ENCODE measurements around the gene SPTBN4. TPM values are rescaled to one million over a fixed set of nuclear protein-coding genes. Genes with fewer than 3 reads are reported as not detected.
A peak's percentile ranks its signal among the peaks of the same experiment; 100 is the strongest.

Gene SPTBN4
- total and polyA plus RNA-seq, 2 experiments from 2014 or later, result 0.67 to 1.3 TPM

DNA sequence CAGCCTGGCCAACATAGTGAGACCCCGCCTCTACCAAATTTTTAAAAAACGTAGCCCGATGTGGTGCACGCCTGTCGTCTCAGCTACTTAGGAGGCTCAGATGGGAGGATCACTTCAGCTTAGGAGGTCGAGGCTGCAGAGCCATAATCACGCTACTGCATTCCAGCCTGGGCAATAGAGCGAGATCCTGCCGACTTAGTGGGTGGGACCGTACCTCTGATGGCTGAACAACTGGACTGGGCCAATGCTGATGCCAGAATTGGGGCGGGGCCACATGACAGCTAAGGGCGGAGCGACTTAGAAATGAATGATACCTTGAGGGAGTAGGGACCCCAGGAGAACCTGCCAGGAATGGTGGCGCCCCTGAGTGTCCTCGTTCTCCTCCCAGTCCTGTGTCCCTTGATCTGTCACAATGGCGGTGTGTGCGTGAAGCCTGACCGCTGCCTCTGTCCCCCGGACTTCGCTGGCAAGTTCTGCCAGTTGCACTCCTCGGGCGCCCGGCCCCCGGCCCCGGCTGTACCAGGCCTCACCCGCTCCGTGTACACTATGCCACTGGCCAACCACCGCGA is 137.9 kb downstream of the SPTBN4 start:
- DNase-seq (ENCODE audit: low spot score), result peak; percentile 47
- H3K4me1 ChIP-seq (ENCODE audit: insufficient read depth), result peaks cover 52% of the 10 kb centered on the region
- peak overlapping the region; percentile 22 for H2AFZ ChIP-seq

DNA sequence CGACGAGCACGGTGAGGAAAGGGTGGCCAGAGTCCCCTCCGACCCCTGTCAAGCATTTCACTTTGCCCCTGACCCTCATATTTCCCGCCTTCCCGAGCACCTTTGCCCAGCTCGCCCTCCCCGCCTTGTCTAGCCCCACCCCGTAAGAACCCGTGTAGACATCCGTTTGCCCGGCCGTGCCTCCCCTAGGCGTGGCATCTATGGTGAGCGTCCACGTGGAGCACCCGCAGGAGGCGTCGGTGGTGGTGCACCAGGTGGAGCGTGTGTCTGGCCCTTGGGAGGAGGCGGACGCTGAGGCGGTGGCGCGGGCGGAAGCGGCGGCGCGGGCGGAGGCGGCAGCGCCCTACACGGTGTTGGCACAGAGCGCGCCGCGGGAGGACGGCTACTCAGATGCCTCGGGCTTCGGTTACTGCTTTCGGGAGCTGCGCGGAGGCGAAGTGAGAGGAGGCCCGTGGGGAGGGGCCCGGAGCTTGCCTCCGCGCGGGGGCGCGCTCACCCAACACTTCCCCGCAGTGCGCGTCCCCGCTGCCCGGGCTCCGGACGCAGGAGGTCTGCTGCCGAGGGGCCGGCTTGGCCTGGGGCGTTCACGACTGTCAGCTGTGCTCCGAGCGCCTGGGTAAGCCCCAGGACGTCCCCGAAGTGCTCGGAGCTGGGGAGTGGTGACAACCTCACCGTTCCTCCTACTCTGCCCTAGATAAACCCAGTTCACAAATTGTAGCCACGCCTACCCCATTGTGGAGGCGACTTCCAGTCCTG is 138.6 kb downstream of the SPTBN4 start:
- no peaks in the 10 kb centered on the region for H4K20me1 ChIP-seq (ENCODE audit: insufficient read depth, poor library complexity, severe bottlenecking)
- no peaks in the 10 kb centered on the region for H3K79me2 ChIP-seq
- H3K4me2 ChIP-seq, result peak overlapping the region; percentile 94
- 3% methylated on average over 61 of the region's 71 CpGs for WGBS (ENCODE audit: low lambda C conversion rate, missing lambda C conversion rate)
- no peaks in the 10 kb centered on the region for H3K36me3 ChIP-seq (replicated peaks; ENCODE audit: insufficient read depth, low read depth)
- H3K4me1 ChIP-seq (ENCODE audit: insufficient read depth), result peaks cover 54% of the 10 kb centered on the region
- no peaks in the 10 kb centered on the region for H3K9me3 ChIP-seq (ENCODE audit: low read depth)
- peak; percentile 84 for DNase-seq (ENCODE audit: low spot score)
- H3K4me3 ChIP-seq, result peak overlapping the region; percentile 18
- peaks cover 6% of the 10 kb centered on the region for H3K27me3 ChIP-seq
- peak overlapping the region; percentile 22 for H2AFZ ChIP-seq
- TF ChIP-seq, protein P1, sequence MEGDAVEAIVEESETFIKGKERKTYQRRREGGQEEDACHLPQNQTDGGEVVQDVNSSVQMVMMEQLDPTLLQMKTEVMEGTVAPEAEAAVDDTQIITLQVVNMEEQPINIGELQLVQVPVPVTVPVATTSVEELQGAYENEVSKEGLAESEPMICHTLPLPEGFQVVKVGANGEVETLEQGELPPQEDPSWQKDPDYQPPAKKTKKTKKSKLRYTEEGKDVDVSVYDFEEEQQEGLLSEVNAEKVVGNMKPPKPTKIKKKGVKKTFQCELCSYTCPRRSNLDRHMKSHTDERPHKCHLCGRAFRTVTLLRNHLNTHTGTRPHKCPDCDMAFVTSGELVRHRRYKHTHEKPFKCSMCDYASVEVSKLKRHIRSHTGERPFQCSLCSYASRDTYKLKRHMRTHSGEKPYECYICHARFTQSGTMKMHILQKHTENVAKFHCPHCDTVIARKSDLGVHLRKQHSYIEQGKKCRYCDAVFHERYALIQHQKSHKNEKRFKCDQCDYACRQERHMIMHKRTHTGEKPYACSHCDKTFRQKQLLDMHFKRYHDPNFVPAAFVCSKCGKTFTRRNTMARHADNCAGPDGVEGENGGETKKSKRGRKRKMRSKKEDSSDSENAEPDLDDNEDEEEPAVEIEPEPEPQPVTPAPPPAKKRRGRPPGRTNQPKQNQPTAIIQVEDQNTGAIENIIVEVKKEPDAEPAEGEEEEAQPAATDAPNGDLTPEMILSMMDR (IDR thresholded peaks at IDR 0.05; ENCODE audit: poor library complexity), result peak; percentile 41
- TF ChIP-seq EZH2phosphoT487 (IDR thresholded peaks at IDR 0.05; ENCODE audit: low read depth, severe bottlenecking, unreplicated experiment) (no peak), EZH2 (IDR thresholded peaks at IDR 0.05; ENCODE audit: borderline replicate concordance) (no peak)
- H3K9me2 ChIP-seq (replicated peaks; ENCODE audit: insufficient read depth), result no peaks in the 10 kb centered on the region
- H3K27ac ChIP-seq, result peak overlapping the region; percentile 76

More for the DNA sequence above, 137.9 kb downstream of the SPTBN4 start:
- Histone ChIP-seq H3K9me3 (ENCODE audit: low read depth) (no peaks in the 10 kb centered on the region), H3K4me3 (no peak overlapping the region), H4K20me1 (ENCODE audit: insufficient read depth, poor library complexity, severe bottlenecking) (no peaks in the 10 kb centered on the region), H3K27ac (peak overlapping the region; percentile 76), H3K36me3 (replicated peaks; ENCODE audit: insufficient read depth, low read depth) (no peaks in the 10 kb centered on the region), H3K79me2 (no peaks in the 10 kb centered on the region), H3K9me2 (replicated peaks; ENCODE audit: insufficient read depth) (no peaks in the 10 kb centered on the region), H3K27me3 (peaks cover 12% of the 10 kb centered on the region), H3K4me2 (peak overlapping the region; percentile 94)
- TF ChIP-seq EZH2 (IDR thresholded peaks at IDR 0.05; ENCODE audit: borderline replicate concordance) (no peak), EZH2phosphoT487 (IDR thresholded peaks at IDR 0.05; ENCODE audit: low read depth, severe bottlenecking, unreplicated experiment) (no peak)
- TF ChIP-seq, protein P1 (IDR thresholded peaks at IDR 0.05; ENCODE audit: poor library complexity), result no peak
- WGBS (ENCODE audit: low lambda C conversion rate, missing lambda C conversion rate), result 41% methylated on average over 26 of the region's 29 CpGs

DNA sequence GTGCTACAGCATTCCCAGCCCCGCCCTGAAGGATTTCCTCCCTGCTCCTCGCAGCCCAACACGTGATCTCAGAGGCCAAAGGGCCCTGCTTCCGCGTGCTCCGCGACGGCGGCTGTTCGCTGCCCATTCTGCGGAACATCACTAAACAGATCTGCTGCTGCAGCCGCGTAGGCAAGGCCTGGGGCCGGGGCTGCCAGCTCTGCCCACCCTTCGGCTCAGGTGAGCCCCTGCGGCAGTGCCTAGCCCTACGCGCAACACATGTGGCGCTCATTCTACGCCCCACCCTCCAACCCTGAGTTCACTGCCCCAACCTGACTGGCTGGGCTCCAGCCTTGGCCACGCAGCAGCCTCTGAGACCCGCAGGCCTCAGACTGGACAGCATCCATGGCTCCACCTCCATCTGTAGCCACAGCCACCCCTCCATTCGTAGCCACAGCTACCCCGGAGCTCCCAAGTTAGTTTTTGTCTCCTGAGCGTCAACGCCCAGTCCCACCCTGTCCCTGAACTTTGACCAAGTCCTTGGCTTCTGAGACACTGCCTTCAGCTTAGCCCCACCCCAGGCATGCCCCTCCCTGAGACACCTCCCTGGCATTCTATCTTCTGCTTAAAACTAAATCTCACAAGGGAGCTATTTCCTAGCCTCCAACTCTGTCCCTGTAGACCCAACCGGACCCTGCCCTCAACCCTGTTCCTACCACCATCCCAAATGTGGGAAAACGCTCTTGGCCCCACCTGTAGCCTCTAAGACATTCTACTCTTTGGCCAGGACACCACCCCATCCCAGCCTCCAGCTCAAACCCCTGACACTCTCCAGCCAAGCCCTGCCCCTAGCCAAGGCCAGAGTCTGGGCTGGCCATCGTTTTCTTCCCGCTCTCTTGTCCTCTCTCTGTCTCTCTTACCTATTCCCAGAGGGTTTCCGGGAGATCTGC is 140.8 kb downstream of the SPTBN4 start:
- no peaks in the 10 kb centered on the region for H3K27me3 ChIP-seq
- peaks cover 37% of the 10 kb centered on the region for H3K4me1 ChIP-seq (ENCODE audit: insufficient read depth)
- no peaks in the 10 kb centered on the region for H3K79me2 ChIP-seq
- H2AFZ ChIP-seq, result no peak overlapping the region
- no peaks in the 10 kb centered on the region for H3K9me2 ChIP-seq (replicated peaks; ENCODE audit: insufficient read depth)
- no peak overlapping the region for H3K4me3 ChIP-seq
- WGBS (ENCODE audit: low lambda C conversion rate, missing lambda C conversion rate), result 79% methylated on average over 31 of the region's 31 CpGs
- no peaks in the 10 kb centered on the region for H4K20me1 ChIP-seq (ENCODE audit: insufficient read depth, poor library complexity, severe bottlenecking)
- TF ChIP-seq EZH2 (IDR thresholded peaks at IDR 0.05; ENCODE audit: borderline replicate concordance) (no peak), EZH2phosphoT487 (IDR thresholded peaks at IDR 0.05; ENCODE audit: low read depth, severe bottlenecking, unreplicated experiment) (no peak)
- TF ChIP-seq, protein P1 (IDR thresholded peaks at IDR 0.05; ENCODE audit: poor library complexity), result no peak
- H3K36me3 ChIP-seq (replicated peaks; ENCODE audit: insufficient read depth, low read depth), result no peaks in the 10 kb centered on the region
- H3K9me3 ChIP-seq (ENCODE audit: low read depth), result no peaks in the 10 kb centered on the region
- DNase-seq (ENCODE audit: low spot score), result no peak
- H3K4me2 ChIP-seq, result no peak overlapping the region
- H3K27ac ChIP-seq, result no peak overlapping the region
